Endothelial cell (in vitro differentiated cells): ENCODE data around the gene ATP11B. TPM values are rescaled to one million over a fixed set of nuclear protein-coding genes. Genes with fewer than 3 reads are reported as not detected.
"Not testable (repeated sequence)": the region's sequence is repeated elsewhere in the genome, so short reads cannot be mapped to it uniquely, and the experiment has no call there.

Experiments
- DNase-seq: peaks from one replicate; pipeline ENCODE4 v3.0.0; 2021; ENCODE audit warnings: low spot score
- H3K27ac Mint-ChIP-seq: one replicate; pipeline ENCODE4 v1.8.0; 2021; ENCODE audit warnings: mixed read lengths, inconsistent platforms; ENCODE audit not compliant: unreplicated experiment
- H3K27me3 Mint-ChIP-seq: one replicate; pipeline ENCODE4 v1.8.0; 2021; ENCODE audit warnings: mild to moderate bottlenecking, moderate library complexity, mixed read lengths, inconsistent platforms; ENCODE audit not compliant: unreplicated experiment
- H3K36me3 Mint-ChIP-seq: one replicate; pipeline ENCODE4 v1.8.0; 2021; ENCODE audit warnings: mild to moderate bottlenecking, low read depth, mixed read lengths, inconsistent platforms; ENCODE audit not compliant: unreplicated experiment
- H3K4me1 Mint-ChIP-seq: one replicate; pipeline ENCODE4 v1.8.0; 2021; ENCODE audit warnings: mild to moderate bottlenecking, mixed read lengths, inconsistent platforms; ENCODE audit not compliant: unreplicated experiment
- H3K4me3 Mint-ChIP-seq: one replicate; pipeline ENCODE4 v1.8.0; 2021; ENCODE audit warnings: mild to moderate bottlenecking, mixed read lengths, inconsistent platforms; ENCODE audit not compliant: unreplicated experiment
- H3K9me3 Mint-ChIP-seq: one replicate; pipeline ENCODE4 v1.8.0; 2021; ENCODE audit warnings: mixed read lengths, inconsistent platforms; ENCODE audit not compliant: unreplicated experiment
- CTCF ChIP-seq: fragments of 200-600 bp; sonication (generic); IDR thresholded peaks from one replicate; pipeline ENCODE4 v1.5.0; 2021; ENCODE audit warnings: antibody characterized with exemption; ENCODE audit not compliant: unreplicated experiment
- total RNA-seq: library from RNA; stranded (reverse); fragmentation: NEBNext Ultra II Directional; extraction: Animal tissue kit (Norgen Biotek cat#: 25700); gene quantifications from one replicate; pipeline ENCODE4 v1.2.1, GENCODE V29; 2021; ENCODE audit not compliant: unreplicated experiment

ATP11B gene
- total RNA-seq, 1 donor from 2014 or later, result 45.3 TPM

- TF ChIP-seq CTCF, result no peak
- no peaks in the 10 kb centered on the region for H3K36me3 Mint-ChIP-seq
- H3K27ac Mint-ChIP-seq, result no peak overlapping the region
- no peaks in the 10 kb centered on the region for H3K9me3 Mint-ChIP-seq
- no peak for DNase-seq
- H3K27me3 Mint-ChIP-seq, result no peaks in the 10 kb centered on the region
- no peak overlapping the region for H3K4me3 Mint-ChIP-seq
- H3K4me1 Mint-ChIP-seq, result peaks cover 6% of the 10 kb centered on the region
Measured at GRCh38 chr3:182812123-182812522, 18.8 kb downstream of the ATP11B start.

- no peak overlapping the region for H3K27ac Mint-ChIP-seq
- peaks cover 8% of the 10 kb centered on the region for H3K4me1 Mint-ChIP-seq
Measured at GRCh38 chr3:182814419-182815062, 21.2 kb downstream of the ATP11B start.

GRCh38 chr3:182816181-182816580 is 22.9 kb downstream of the ATP11B start:
- Mint-ChIP-seq H3K27me3 (no peaks in the 10 kb centered on the region), H3K9me3 (no peaks in the 10 kb centered on the region), H3K4me1 (peaks cover 5% of the 10 kb centered on the region), H3K4me3 (no peak overlapping the region), H3K27ac (no peak overlapping the region), H3K36me3 (no peaks in the 10 kb centered on the region)
- no peak for TF ChIP-seq CTCF
- DNase-seq, result no peak

More at GRCh38 chr3:182814419-182815062, 21.2 kb downstream of the ATP11B start:
- Mint-ChIP-seq H3K9me3 (no peaks in the 10 kb centered on the region), H3K27me3 (no peaks in the 10 kb centered on the region), H3K36me3 (no peaks in the 10 kb centered on the region), H3K4me3 (no peak overlapping the region)
- no peak for DNase-seq
- no peak for TF ChIP-seq CTCF

GRCh38 chr3:182818296-182818978 is 25.1 kb downstream of the ATP11B start:
- H3K27me3 Mint-ChIP-seq, result no peaks in the 10 kb centered on the region
- no peak for DNase-seq
- no peak overlapping the region for H3K27ac Mint-ChIP-seq
- no peaks in the 10 kb centered on the region for H3K9me3 Mint-ChIP-seq
- TF ChIP-seq CTCF, result no peak
- no peak overlapping the region for H3K4me3 Mint-ChIP-seq
- peaks cover 8% of the 10 kb centered on the region for H3K36me3 Mint-ChIP-seq
- peaks cover 5% of the 10 kb centered on the region for H3K4me1 Mint-ChIP-seq

- Mint-ChIP-seq H3K27ac (no peak overlapping the region), H3K4me1 (peaks cover 5% of the 10 kb centered on the region), H3K36me3 (peaks cover 8% of the 10 kb centered on the region), H3K9me3 (no peaks in the 10 kb centered on the region), H3K27me3 (no peaks in the 10 kb centered on the region), H3K4me3 (no peak overlapping the region)
- no peak for TF ChIP-seq CTCF
- DNase-seq, result no peak
Measured at GRCh38 chr3:182821221-182821981, 28.1 kb downstream of the ATP11B start.

GRCh38 chr3:182822260-182822659 is 29.0 kb downstream of the ATP11B start:
- H3K27me3 Mint-ChIP-seq, H3K9me3 Mint-ChIP-seq, DNase-seq, H3K4me1 Mint-ChIP-seq, H3K36me3 Mint-ChIP-seq, H3K27ac Mint-ChIP-seq, H3K4me3 Mint-ChIP-seq: not testable (repeated sequence)
